GM18861 (cell line): ENCODE results near the gene SLC25A10.

Experiments
- ATAC-seq: cut with Tn5 transposase; IDR thresholded peaks from one replicate; pipeline ENCODE4 v1.9.1; 2021; ENCODE audit not compliant: unreplicated experiment

SLC25A10 gene

DNA sequence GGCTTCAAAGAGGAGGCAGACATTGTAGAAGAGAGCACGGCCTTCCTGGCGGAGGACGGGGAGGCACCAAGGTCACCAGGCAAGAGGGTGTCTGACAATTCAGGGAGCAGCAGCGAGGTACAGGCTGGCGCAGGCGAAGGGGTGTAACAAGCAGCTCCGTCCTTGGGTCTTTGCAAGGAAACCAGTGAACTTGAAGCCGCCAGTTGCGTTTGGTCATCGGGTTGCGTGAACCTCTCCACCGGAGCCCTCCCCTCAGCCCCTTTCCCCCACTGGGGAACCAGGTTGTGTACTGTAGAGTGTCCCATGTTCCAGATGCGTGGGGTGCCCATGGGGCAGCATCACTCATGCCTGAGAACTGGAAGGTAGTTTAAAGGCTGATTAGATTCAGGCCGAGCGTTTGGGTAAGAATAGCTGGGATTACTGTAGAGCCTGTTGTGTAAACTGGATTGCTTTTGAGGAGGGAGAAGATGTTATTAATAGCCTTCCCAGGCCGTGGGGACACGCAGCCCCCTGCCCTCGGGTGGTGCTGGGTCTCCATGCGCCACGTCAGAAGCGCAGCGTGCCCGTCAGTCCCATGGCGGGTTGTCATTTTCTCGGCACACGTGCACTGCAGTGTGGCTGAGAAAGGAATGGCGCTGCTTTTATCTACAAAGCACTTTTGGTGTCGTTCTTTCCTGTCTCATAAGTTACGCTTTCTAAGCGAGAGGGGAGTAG is 6.4 kb upstream of the SLC25A10 start:
- ATAC-seq: no peak

DNA sequence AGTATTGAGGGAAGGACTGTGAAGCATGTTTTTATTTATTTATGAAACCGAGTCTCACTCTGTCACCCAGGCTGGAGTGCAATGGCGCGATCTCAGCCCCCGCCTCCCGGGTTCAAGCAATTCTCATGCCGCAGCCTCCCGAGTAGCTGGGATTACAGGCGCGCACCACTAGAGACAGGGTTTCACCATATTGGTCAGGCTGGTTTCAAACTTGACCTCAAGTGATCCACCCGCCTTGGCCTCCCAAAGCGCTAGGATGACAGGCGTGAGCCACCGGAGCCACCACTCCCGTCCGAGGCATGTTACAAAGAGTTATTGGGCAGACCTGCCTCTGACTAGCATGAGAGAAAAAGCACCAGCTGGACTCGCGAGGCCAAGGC is 5.9 kb upstream of the SLC25A10 start:
- ATAC-seq: no peak

- no peak for ATAC-seq
These were observed 5.1 kb upstream of the SLC25A10 start for GRCh38 chr17:81706757-81707624.

DNA sequence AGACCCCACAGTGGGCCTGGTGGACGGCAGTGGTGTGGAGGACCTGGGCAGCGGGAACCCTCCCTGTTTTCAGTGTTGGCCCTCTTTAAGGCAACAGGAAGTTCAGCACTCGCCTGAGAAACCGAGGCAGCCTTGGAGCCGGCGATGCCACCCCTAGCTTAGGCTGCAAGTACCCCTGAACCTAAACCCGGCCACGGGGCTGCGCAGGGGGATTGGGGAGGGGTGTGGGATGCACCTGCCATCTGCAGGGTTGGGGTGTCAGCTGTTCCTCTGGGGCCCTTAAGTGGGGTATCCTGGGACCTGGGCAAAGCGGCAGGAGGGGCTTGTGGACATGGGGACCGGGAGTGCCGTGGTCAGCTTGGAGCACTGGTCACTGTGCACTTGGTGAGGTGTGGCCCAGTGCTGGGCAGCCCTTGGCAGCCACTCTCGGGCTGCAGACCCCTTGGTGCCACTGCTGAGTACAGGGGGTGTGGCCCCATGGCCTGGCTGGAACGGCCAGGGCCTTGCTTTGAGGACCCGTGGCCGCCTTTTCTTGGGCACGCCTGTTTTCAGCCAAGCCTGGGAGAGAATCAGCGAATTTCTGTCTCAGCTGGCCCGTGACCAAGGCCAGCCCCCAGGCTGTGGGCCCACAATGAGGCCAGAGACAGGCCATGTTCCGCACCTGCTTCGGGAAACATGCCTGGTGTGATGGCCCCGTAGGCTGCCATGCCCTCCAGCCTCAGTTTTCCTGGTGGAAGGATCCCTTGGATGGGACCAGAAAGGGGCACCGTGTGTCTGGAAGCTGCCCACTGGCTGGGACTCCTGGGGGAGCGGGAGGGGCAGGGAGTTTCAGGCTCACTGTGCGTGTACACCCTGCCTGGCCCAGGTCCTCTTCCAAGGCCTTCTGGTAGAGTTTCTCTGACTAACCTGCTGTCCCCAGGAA is 4.1 kb upstream of the SLC25A10 start:
- ATAC-seq: no peak

GRCh38 chr17:81708739-81709185 is 3.3 kb upstream of the SLC25A10 start:
- no peak for ATAC-seq

DNA sequence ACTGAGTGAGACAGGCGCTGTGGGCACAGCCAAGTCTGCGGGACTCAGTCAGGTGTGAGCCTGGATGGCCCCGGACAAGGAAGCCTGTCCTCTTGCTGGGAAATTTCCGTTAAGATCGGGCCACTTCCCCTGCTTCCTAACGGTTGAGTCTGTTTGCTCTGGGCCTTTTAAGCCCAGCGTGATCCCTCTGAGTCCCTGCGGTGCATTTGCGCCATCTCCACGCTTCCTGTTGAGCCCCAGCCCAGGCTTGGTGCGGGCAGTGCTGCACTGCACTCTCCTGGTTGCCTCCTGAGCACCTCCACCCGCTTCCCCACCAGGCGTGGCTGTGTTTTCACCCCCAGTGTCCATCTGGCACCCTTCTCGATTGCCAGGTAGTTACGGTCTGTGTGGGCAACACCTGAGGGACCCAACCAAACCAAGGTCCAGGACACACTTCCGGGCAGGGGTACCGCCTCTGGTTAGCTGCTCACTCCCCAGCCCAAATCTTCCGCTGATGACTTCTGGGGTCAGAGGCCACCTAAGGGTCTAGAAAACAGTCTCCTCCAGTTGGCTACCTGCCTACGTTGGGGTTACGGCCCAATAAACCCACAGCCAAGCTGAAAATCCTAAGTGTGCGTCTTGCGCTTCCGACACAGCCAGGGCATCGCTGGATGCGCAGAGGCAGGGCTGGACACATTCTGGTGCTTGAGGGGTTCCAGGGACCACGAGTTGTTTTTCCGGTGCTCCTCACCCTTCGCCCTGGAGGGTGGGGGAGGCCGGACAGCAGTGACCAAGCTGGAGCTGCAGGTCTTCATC is 1.4 kb upstream of the SLC25A10 start:
- no peak for ATAC-seq

DNA sequence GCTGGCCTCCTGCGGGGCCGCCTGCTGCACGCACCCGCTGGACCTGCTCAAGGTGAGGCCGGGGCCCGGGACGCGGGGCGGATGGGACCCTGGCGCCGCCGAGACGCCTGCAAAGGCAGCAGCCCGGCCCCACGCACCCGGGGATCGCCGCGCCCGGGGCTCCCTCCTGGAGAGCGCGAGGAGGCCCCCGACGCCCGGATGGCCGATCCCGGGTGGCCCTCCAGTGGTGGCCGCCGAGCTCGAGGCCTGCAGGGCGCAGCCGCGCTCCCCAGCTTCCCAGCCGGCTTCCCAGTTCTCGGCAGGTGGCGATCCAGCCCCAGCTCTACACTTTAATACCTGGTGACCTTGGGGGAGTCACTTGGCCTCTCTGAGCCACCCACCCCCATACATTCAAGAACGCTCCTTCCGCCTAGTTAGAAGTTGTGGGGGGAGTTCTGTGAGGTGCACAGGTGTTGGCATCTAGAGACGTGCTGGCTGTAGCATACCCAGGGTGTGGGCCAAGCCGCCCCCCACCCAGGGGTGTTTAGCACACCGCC is 452 bp downstream of the SLC25A10 start:
- peak; percentile 8 for ATAC-seq

DNA sequence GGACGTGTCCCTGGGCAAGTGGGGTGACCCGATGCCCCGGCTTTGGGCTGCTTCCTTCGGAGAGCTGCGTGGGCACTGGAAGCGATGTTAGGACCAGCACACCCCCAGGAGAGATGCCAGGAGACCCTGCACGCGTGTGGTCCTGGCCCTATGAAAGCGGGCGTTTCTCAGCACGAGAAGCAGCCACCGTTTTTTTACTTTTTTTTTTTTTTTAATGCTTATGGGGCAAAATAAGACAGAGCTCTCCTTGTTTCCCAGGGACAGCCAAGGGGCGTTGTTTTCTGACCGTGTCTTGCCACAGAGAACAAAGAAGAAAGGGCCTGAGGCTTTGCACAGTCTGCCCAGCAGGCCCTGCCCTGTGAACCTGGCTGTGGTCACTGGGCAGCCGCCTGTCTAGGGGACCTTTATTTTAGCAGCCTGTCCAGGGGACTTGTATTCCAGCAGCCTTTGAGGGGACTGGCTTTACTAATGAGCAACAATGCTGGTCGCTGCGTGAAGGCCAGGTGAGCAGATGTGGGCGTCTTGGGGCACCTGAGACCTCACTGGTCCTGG is 996 bp downstream of the SLC25A10 start:
- ATAC-seq: no peak

DNA sequence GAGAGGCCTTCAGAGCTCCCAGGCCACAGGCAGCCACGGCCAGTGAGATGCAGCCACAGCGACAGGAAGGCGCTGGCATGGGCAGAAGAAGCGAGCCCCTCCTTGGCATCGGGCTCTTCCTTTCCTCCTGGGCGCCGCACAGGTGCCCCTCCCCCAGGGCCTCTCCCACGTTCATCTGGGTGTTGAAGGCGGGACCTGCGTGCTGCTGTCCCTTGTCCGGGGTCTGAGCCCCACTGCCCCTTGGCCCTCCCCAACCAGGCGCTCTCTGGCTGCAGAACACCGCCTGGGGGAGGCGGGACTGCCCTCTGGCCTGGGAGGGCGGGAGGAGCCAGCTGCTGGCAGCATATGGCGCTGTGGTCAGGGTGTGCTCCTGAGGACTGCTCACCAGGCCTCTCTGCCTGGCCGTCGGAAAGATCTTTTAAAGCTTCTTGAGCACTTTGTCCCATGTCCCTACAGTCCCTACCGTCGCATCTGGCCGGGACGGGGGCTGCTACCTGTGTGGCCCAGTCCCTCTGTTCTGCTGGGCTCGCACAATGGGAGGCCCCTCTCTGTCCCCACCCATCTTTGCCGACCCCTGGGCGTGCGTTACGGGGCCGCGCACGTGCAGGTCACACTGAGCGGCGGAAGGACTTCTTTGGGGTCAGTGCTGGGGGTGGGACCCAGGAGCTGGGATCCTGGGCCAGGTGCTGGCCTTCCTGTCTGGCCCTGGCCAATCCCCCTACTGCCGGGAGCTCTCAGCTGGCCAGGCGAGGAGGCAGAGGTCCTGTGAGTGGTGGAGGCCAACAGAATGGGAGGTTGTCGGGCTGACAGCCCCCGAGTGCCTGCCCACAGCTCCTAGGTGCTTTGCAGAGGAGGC is 1.7 kb downstream of the SLC25A10 start:
- no peak for ATAC-seq

DNA sequence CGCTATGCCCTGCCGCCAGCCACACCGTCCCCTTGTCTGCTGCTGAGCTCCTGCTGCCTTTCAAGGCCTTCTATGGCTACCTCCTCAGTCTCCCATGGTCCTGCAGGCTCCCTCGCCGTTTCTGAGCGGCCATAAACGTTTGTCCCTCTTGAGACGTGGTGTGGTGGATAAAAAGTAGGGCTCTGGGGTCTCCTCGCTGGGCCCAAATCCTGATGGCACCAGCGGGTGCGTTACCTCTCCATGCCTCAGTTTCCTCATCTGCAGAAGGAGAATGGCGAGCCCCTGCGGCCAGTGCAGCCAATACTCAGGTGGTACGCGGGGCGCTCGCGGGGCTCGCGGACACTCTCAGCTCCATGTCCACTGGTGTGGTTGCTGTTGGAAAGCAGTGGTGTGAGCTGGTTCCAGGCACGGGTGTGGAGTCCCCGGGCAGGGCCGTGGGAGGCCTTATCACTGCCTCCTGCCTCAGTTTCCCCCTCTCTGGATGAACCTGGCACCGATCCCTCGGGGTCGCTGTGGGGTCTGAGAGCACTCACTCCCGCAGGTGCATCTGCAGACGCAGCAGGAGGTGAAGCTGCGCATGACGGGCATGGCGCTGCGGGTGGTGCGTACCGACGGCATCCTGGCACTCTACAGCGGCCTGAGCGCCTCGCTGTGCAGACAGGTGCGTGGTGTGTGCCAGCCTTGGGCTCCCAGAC is 2.5 kb downstream of the SLC25A10 start:
- no peak for ATAC-seq

- ATAC-seq: no peak
These were observed 3.2 kb downstream of the SLC25A10 start for GRCh38 chr17:81715107-81715871.

- ATAC-seq: no peak
These were observed 4.0 kb downstream of the SLC25A10 start for GRCh38 chr17:81715872-81716673.

- ATAC-seq: no peak
These were observed 4.6 kb downstream of the SLC25A10 start for GRCh38 chr17:81716674-81716996.

- no peak for ATAC-seq
These were observed 5.1 kb downstream of the SLC25A10 start for GRCh38 chr17:81717049-81717765.

GRCh38 chr17:81717766-81718089 is 5.6 kb downstream of the SLC25A10 start:
- ATAC-seq: no peak
